ENCODE results near the gene MYO1D.
"Not testable (repeated sequence)": the region's sequence is repeated elsewhere in the genome, so short reads cannot be mapped to it uniquely, and the experiment has no call there.

The MYO1D gene

DNA sequence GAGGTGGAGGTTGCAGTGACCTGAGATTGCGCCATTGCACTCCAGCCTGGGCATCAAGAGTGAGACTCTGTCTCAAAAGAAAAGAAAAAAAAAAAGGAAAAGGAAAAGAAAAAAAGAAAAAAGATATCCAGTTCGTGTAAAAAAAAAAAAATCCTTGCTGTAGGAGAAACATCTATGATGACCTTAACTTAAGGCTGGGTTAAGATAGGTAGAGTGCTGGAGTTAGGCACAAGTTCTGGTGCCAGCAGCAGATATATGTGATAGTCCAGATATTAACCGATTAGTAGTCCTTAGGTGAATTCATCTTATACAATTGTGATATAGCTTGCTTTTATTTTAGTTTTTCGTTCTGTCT, 415.4 kb downstream of the MYO1D start:
- no peak for DNase-seq (ENCODE audit: extremely low read depth, low read depth)
- no peak overlapping the region for H3K4me3 ChIP-seq (replicated peaks; ENCODE audit: low read depth, low read length)
- TF ChIP-seq CTCF (IDR thresholded peaks at IDR 0.05; ENCODE audit: low read depth, low read length, missing control alignments): no peak

GRCh38 chr17:32460054-32460453, 416.9 kb downstream of the MYO1D start:
- no peak for DNase-seq (ENCODE audit: extremely low read depth, low read depth)
- H3K4me3 ChIP-seq (replicated peaks; ENCODE audit: low read depth, low read length): no peak overlapping the region
- no peak for TF ChIP-seq CTCF (IDR thresholded peaks at IDR 0.05; ENCODE audit: low read depth, low read length, missing control alignments)

DNA sequence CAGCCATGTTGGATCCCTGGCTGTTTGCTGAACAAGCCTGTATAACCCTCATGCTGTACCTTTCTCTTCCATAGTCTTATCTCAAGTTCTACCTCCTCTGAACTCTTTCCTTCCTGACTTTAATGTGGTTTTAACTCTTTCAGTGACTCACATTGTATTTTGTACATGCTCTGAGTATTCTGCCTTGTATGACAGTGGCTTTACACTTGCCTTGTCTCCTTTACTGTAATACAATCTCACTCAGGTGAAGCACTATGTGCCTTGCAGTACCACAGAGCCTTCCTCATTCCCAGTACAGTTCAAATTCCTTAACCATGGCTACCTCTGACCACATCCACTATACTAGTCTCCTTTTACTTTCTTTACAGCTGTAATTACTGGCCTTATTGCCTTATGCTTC, 418.6 kb downstream of the MYO1D start:
- no peak overlapping the region for H3K4me3 ChIP-seq (replicated peaks; ENCODE audit: low read depth, low read length)
- no peak for DNase-seq (ENCODE audit: extremely low read depth, low read depth)
- no peak for TF ChIP-seq CTCF (IDR thresholded peaks at IDR 0.05; ENCODE audit: low read depth, low read length, missing control alignments)

- no peak overlapping the region for H3K4me3 ChIP-seq (replicated peaks; ENCODE audit: low read depth, low read length)
- no peak for TF ChIP-seq CTCF (IDR thresholded peaks at IDR 0.05; ENCODE audit: low read depth, low read length, missing control alignments)
- no peak for DNase-seq (ENCODE audit: extremely low read depth, low read depth)
These were observed 423.6 kb downstream of the MYO1D start for GRCh38 chr17:32453370-32453769.

DNA sequence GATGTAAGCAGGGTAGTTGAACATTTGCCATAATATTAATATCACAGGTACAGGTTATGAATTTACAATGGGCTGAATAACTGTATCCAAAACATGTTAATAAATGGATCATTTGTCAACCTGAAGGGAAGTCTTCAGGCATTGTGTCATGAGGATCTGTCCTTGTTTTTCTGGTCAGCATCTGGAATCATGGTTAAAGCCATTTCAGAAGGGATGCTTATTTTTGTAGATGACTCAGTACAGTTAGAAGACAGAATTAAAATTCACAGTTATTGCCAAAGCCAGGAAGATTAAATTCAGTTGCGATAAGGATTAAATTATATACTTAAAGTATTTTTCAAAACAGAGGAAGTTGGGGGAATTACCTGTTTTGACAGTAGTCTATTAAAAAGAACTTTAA, 424.6 kb downstream of the MYO1D start:
- H3K4me3 ChIP-seq (replicated peaks; ENCODE audit: low read depth, low read length): no peak overlapping the region
- DNase-seq (ENCODE audit: extremely low read depth, low read depth): no peak
- TF ChIP-seq CTCF (IDR thresholded peaks at IDR 0.05; ENCODE audit: low read depth, low read length, missing control alignments): no peak

GRCh38 chr17:32451879-32452278, 425.0 kb downstream of the MYO1D start:
- no peak for TF ChIP-seq CTCF (IDR thresholded peaks at IDR 0.05; ENCODE audit: low read depth, low read length, missing control alignments)
- no peak overlapping the region for H3K4me3 ChIP-seq (replicated peaks; ENCODE audit: low read depth, low read length)
- DNase-seq (ENCODE audit: extremely low read depth, low read depth): no peak

GRCh38 chr17:32450379-32450778, 426.5 kb downstream of the MYO1D start:
- not testable (repeated sequence) for H3K4me3 ChIP-seq (replicated peaks; ENCODE audit: low read depth, low read length); DNase-seq (ENCODE audit: extremely low read depth, low read depth)
